Inferior parietal cortex (tissue), 1 donor: ENCODE data around the gene DUOX1.
"Not testable (repeated sequence)": the region's sequence is repeated elsewhere in the genome, so short reads cannot be mapped to it uniquely, and the experiment has no call there.

Experiments used
- DNase-seq: peaks from one replicate; pipeline ENCODE4 v3.0.0-alpha.2; 2016; ENCODE audit errors: extremely low spot score

DUOX1 gene

GRCh38 chr15:45129651-45130129 lies at the start of gene DUOX1, which contains the start of gene DUOXA1:
Gene DUOX1, plus strand, starts transcription at chr15:45129994. Its CDS starts 1,973 bp downstream, at chr15:45131967.
Gene DUOXA1, minus strand, starts transcription at chr15:45129879. Its CDS starts 6,865 bp downstream, at chr15:45123014.
- DNase-seq = no peak

- DNase-seq = not testable (repeated sequence)
These were observed 49.2 kb upstream of the DUOX1 start for GRCh38 chr15:45080593-45080992.

- DNase-seq = not testable (repeated sequence)
These were observed 47.4 kb upstream of the DUOX1 start for GRCh38 chr15:45082412-45082811.

GRCh38 chr15:45083223-45083622 lies 46.6 kb upstream of the DUOX1 start:
- DNase-seq = no peak

GRCh38 chr15:45084163-45084562 lies 45.6 kb upstream of the DUOX1 start:
- no peak for DNase-seq

- no peak for DNase-seq
These were observed 42.3 kb upstream of the DUOX1 start for GRCh38 chr15:45087513-45087912.

GRCh38 chr15:45088801-45089711 lies 40.7 kb upstream of the DUOX1 start:
- DNase-seq = no peak

- no peak for DNase-seq
These were observed 40.0 kb upstream of the DUOX1 start for GRCh38 chr15:45089712-45090373.

- DNase-seq = no peak
These were observed 38.6 kb upstream of the DUOX1 start for GRCh38 chr15:45091161-45091560.

- DNase-seq = no peak
These were observed 38.2 kb upstream of the DUOX1 start for GRCh38 chr15:45091576-45091975.

GRCh38 chr15:45093013-45093412 lies 36.8 kb upstream of the DUOX1 start:
- no peak for DNase-seq

- DNase-seq = no peak
These were observed 36.0 kb upstream of the DUOX1 start for GRCh38 chr15:45093622-45094357.

- DNase-seq = no peak
These were observed 35.5 kb upstream of the DUOX1 start for GRCh38 chr15:45094358-45094730.

GRCh38 chr15:45095661-45096060 lies 34.1 kb upstream of the DUOX1 start:
- no peak for DNase-seq

GRCh38 chr15:45097466-45097865 lies 32.3 kb upstream of the DUOX1 start:
- no peak for DNase-seq

GRCh38 chr15:45099549-45100165 lies 30.1 kb upstream of the DUOX1 start:
- DNase-seq = no peak

- DNase-seq = no peak
These were observed 28.7 kb upstream of the DUOX1 start for GRCh38 chr15:45100884-45101625.

GRCh38 chr15:45101749-45102148 lies 28.0 kb upstream of the DUOX1 start:
- no peak for DNase-seq

- no peak for DNase-seq
These were observed 27.6 kb upstream of the DUOX1 start for GRCh38 chr15:45102226-45102625.

GRCh38 chr15:45104170-45104569 lies 25.6 kb upstream of the DUOX1 start:
- not testable (repeated sequence) for DNase-seq

- DNase-seq = no peak
These were observed 24.2 kb upstream of the DUOX1 start for GRCh38 chr15:45105586-45105985.
